ENCODE data around the gene EFHD2. TPM values are rescaled to one million over a fixed set of nuclear protein-coding genes. Genes with fewer than 3 reads are reported as not detected.

EFHD2 gene
- total and polyA plus RNA-seq, 2 of the 8 experiments (the other 6 are each of a cell fraction or from before 2014, with no cell fraction given): 24.4 to 25.1 TPM

DNA sequence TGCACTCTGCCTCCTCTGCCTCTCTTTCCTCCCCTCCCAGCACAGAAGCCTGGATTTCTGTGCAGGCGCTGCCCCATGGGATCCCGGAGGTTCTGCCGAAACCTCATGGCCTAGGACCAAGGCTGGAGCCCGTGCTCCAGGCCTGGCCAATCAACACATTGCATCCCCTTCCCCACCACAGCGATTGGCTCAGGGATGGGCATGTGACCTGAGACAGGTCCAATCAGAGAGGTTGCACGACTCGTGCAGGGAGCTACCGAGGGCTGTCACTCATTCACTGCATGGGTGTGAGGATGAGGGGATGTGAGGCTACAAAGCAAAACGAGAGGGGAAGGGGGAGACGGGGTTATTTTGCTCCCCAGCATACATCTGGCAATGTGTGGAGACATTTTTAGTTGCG, 62.9 kb downstream of the EFHD2 start:
- Histone ChIP-seq H2AK5ac (ENCODE audit: low read depth, low read length) (no peak overlapping the region), H4K20me1 (replicated peaks in 1 of 2; ENCODE audit: control insufficient read depth in 1 of 2, insufficient read depth in 2 of 2, low read length in 2 of 2) (no peaks in the 10 kb centered on the region), H3K79me1 (ENCODE audit: low read depth, low read length) (no peaks in the 10 kb centered on the region), H3K36me3 (ENCODE audit: control insufficient read depth in 2 of 4, insufficient read depth in 4 of 4, low read length in 3 of 4) (no peaks in the 10 kb centered on the region), H4K8ac (ENCODE audit: extremely low read depth, insufficient read depth, low read length) (no peak overlapping the region), H3K4me1 (replicated peaks in 1 of 4; ENCODE audit: control insufficient read depth in 3 of 4, insufficient read depth in 4 of 4, low read length in 3 of 4) (no peaks in the 10 kb centered on the region; a peak in 1 of 7 replicates), H3K27ac (ENCODE audit: low read depth, low read length) (no peak overlapping the region), H2BK120ac (replicated peaks; ENCODE audit: low read depth, low read length) (no peak overlapping the region), H3K23ac (ENCODE audit: insufficient read length) (no peak overlapping the region), H4K5ac (ENCODE audit: insufficient read length, low read depth, low read length) (no peak overlapping the region), H3K56ac (replicated peaks; ENCODE audit: insufficient read length, low read depth, low read length) (no peak overlapping the region), H2BK15ac (ENCODE audit: low read length) (no peak overlapping the region), H2BK12ac (ENCODE audit: low read depth, low read length) (no peak overlapping the region), H3K18ac (ENCODE audit: extremely low read depth, low read length) (no peak overlapping the region), H3K27me3 (replicated peaks in 1 of 4; ENCODE audit: control insufficient read depth in 3 of 4, extremely low read depth in 1 of 4, insufficient read depth in 3 of 4, low read length in 3 of 4) (no peaks in the 10 kb centered on the region), H3K14ac (ENCODE audit: insufficient read length) (no peak overlapping the region), H3K9ac (replicated peaks in 1 of 4; ENCODE audit: extremely low read depth in 1 of 4, low read depth in 3 of 4, low read length in 3 of 4) (no peak overlapping the region), H3K23me2 (ENCODE audit: low read depth, low read length) (no peaks in the 10 kb centered on the region), H2BK5ac (ENCODE audit: low read depth, low read length) (no peak overlapping the region), H2AFZ (ENCODE audit: low read length) (peak overlapping the region; percentile 43; the same call in 1 of the 2 replicates), H3K9me3 (ENCODE audit: insufficient read depth in 2 of 2, low read depth in 1 of 2, low read length in 1 of 2) (no peaks in the 10 kb centered on the region), H2BK20ac (ENCODE audit: low read length) (no peak overlapping the region), H3K4me2 (ENCODE audit: insufficient read depth in 1 of 2, low read depth in 2 of 2, low read length in 2 of 2) (no peak overlapping the region), H3K4me3 (ENCODE audit: extremely low read depth in 1 of 4, insufficient read depth in 2 of 4, low read depth in 3 of 4, low read length in 4 of 4) (no peak overlapping the region), H4K91ac (replicated peaks; ENCODE audit: insufficient read length, low read length) (no peak overlapping the region), H3K4ac (replicated peaks; ENCODE audit: insufficient read length, low read depth, low read length) (no peak overlapping the region), H3K79me2 (ENCODE audit: control insufficient read depth in 1 of 2, insufficient read depth in 2 of 2, low read length in 2 of 2) (no peaks in the 10 kb centered on the region)
- 94% methylated on average over 11 of the region's 11 CpGs; no CpG with 5 or more reads in 1 of the 2 experiments for WGBS, 2 experiments (ENCODE audit: extremely low coverage in 1 of 2, insufficient coverage in 1 of 2, insufficient read length in 1 of 2, insufficient replicate concordance in 2 of 2, low coverage in 1 of 2, low lambda C conversion rate in 2 of 2, missing lambda C conversion rate in 1 of 2)
- ChIA-PET CTCF (ENCODE audit: partially characterized antibody) (interaction anchor here (1.0 to 1.6 kb wide), 2 partner anchors 41 to 73 kb away, joined by 3 to 5 read pairs; no protein-coding TSS in a partner anchor), POLR2A (ENCODE audit: partially characterized antibody) (no interaction called here)
- DNase-seq (ENCODE audit: low read depth in 1 of 2, low spot score in 2 of 2): no peak
- TF ChIP-seq, protein P1, sequence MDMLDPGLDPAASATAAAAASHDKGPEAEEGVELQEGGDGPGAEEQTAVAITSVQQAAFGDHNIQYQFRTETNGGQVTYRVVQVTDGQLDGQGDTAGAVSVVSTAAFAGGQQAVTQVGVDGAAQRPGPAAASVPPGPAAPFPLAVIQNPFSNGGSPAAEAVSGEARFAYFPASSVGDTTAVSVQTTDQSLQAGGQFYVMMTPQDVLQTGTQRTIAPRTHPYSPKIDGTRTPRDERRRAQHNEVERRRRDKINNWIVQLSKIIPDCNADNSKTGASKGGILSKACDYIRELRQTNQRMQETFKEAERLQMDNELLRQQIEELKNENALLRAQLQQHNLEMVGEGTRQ (IDR thresholded peaks at IDR 0.05; ENCODE audit: low read length): peak; percentile 73
- TF ChIP-seq, protein P2, sequence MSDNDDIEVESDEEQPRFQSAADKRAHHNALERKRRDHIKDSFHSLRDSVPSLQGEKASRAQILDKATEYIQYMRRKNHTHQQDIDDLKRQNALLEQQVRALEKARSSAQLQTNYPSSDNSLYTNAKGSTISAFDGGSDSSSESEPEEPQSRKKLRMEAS (IDR thresholded peaks at IDR 0.05): peak; percentile 31; the same call in 1 of the 2 replicates
- no peak for TF ChIP-seq POU5F1 (IDR thresholded peaks at IDR 0.05; ENCODE audit: low read depth, low read length)
- no peak for TF ChIP-seq CHD2 (IDR thresholded peaks at IDR 0.05; ENCODE audit: low read length)
- TF ChIP-seq SP1 (IDR thresholded peaks at IDR 0.05; ENCODE audit: low read depth, low read length): 0 out of 2 replicates have a peak, but pooled peaks have one; percentile 29
- FAIRE-seq: no peak

Data from H1 (cell line).